B cell (primary cell): ENCODE data around the gene OR51B4. TPM values are rescaled to one million over a fixed set of nuclear protein-coding genes. Genes with fewer than 3 reads are reported as not detected.

Source experiments
- ATAC-seq: fragments of 200-7000 bp; cut with Tn5 transposase; one replicate; pipeline ENCODE4 v1.10.0; 2021; ENCODE audit warnings: low read depth, mild to moderate bottlenecking, moderate number of reproducible peaks, moderate library complexity
- CTCF ChIA-PET: fragments of 350-600 bp; sonication (Branson Sonifier 250); formaldehyde crosslinking; loops from one replicate; lab custom pipeline; 2021; ENCODE audit warnings: antibody characterized with exemption, inconsistent platforms; lab: Charles Lee
- POLR2A ChIA-PET: fragments of 350-600 bp; sonication (Branson Sonifier 250); formaldehyde crosslinking; loops from one replicate; lab custom pipeline; 2021; ENCODE audit warnings: antibody characterized with exemption; lab: Charles Lee
- DNase-seq: peaks from one replicate; pipeline ENCODE4 v3.0.0; 2013
- H2AFZ ChIP-seq: 2 replicates; pipeline ENCODE4 v1.6.1; 2012; ENCODE audit warnings: mild to moderate bottlenecking, low read depth, low read length; ENCODE audit not compliant: insufficient read depth, poor library complexity, severe bottlenecking
- H3K27ac ChIP-seq, 2 donors: 1 replicate in 1 of 2; 2 replicates in 1 of 2; pipeline ENCODE4 v1.5.1; 2012 to 2013; ENCODE audit warnings: low read length in 2 of 2, mild to moderate bottlenecking in 2 of 2, moderate library complexity in 1 of 2
- H3K27me3 ChIP-seq, 4 experiments: fragments of 200-600 bp in 1 of 4; sonication (generic) in 1 of 4; replicated peaks in 1 of 4; 1 replicate in 2 of 4; 2 replicates in 2 of 4; pipeline versions ENCODE4 v1.6.1 to v1.7.0; 2013 to 2016; ENCODE audit warnings: low read length in 3 of 4, mild to moderate bottlenecking in 2 of 4, mixed read lengths in 1 of 4, moderate library complexity in 1 of 4; ENCODE audit not compliant: insufficient read depth in 4 of 4, control insufficient read depth in 3 of 4; ENCODE audit errors: control extremely low read depth in 1 of 4
- H3K36me3 ChIP-seq, 2 experiments: replicated peaks in 1 of 2; 1 replicate in 1 of 2; 2 replicates in 1 of 2; pipeline versions ENCODE4 v1.6.1 to v1.7.1; 2013; ENCODE audit warnings: low read length in 1 of 2; ENCODE audit not compliant: insufficient read depth in 2 of 2, control insufficient read depth in 1 of 2; ENCODE audit errors: control extremely low read depth in 1 of 2, extremely low read depth in 1 of 2
- H3K4me1 ChIP-seq, 2 donors: fragments of 200-600 bp in 1 of 2; sonication (generic) in 1 of 2; 1 replicate in 1 of 2; 2 replicates in 1 of 2; pipeline versions ENCODE4 v1.5.1 to v1.6.1; 2013 to 2017; ENCODE audit warnings: low read length in 2 of 2; ENCODE audit not compliant: control insufficient read depth in 2 of 2, insufficient read depth in 2 of 2
- H3K4me2 ChIP-seq: replicated peaks from 2 replicates; pipeline ENCODE3; 2012; ENCODE audit warnings: mild to moderate bottlenecking, low read depth, low read length; ENCODE audit not compliant: poor library complexity, severe bottlenecking
- H3K4me3 ChIP-seq, 5 experiments: fragments of 200-600 bp in 1 of 5; sonication (generic) in 1 of 5; 1 replicate in 3 of 5; 2 replicates in 2 of 5; pipeline versions ENCODE4 v1.5.1 to v1.7.0; 2011 to 2016; ENCODE audit warnings: low read length in 4 of 5, mild to moderate bottlenecking in 4 of 5, low read depth in 2 of 5, control low read depth in 1 of 5, moderate library complexity in 1 of 5; ENCODE audit not compliant: insufficient read depth in 1 of 5; ENCODE audit errors: control extremely low read depth in 1 of 5, extremely low read depth in 1 of 5
- H3K79me2 ChIP-seq: fragments of 200-600 bp; sonication (generic); one replicate; pipeline ENCODE4 v1.6.0; 2016; ENCODE audit warnings: low read length; ENCODE audit not compliant: control insufficient read depth, insufficient read depth
- H3K9ac ChIP-seq: fragments of 200-600 bp; sonication (generic); 2 replicates; pipeline ENCODE4 v1.6.1; 2017; ENCODE audit warnings: mild to moderate bottlenecking, low read length, moderate library complexity
- H3K9me3 ChIP-seq, 3 donors: one replicate each; pipeline versions ENCODE4 v1.6.1 to v1.7.1; 2013; ENCODE audit warnings: low read length in 2 of 3; ENCODE audit not compliant: control insufficient read depth in 2 of 3, insufficient read depth in 1 of 3; ENCODE audit errors: control extremely low read depth in 1 of 3
- H4K20me1 ChIP-seq: 2 replicates; pipeline ENCODE4 v1.6.0; 2012; ENCODE audit warnings: mild to moderate bottlenecking, low read length; ENCODE audit not compliant: insufficient read depth, control insufficient read depth, poor library complexity, severe bottlenecking
- H3K27ac Mint-ChIP-seq: one replicate; pipeline ENCODE4 v1.8.0; 2021; ENCODE audit warnings: mixed read lengths
- H3K27me3 Mint-ChIP-seq: one replicate; pipeline ENCODE4 v1.8.0; 2021; ENCODE audit warnings: mixed read lengths
- H3K4me1 Mint-ChIP-seq: one replicate; pipeline ENCODE4 v1.8.0; 2021; ENCODE audit warnings: mixed read lengths
- H3K4me3 Mint-ChIP-seq: one replicate; pipeline ENCODE4 v1.8.0; 2021; ENCODE audit warnings: mixed read lengths
- H3K9me3 Mint-ChIP-seq: one replicate; pipeline ENCODE4 v1.8.0; 2022; ENCODE audit warnings: mixed read lengths; ENCODE audit not compliant: insufficient read depth
- EZH2 ChIP-seq: IDR thresholded peaks from 2 replicates; pipeline ENCODE4 v1.6.1; 2012; ENCODE audit warnings: borderline replicate concordance, low read depth, mild to moderate bottlenecking, moderate library complexity, low read length; ENCODE audit not compliant: insufficient read depth, poor library complexity, severe bottlenecking
- WGBS: methylation state at CpG from one replicate; pipeline ENCODE4 v1.1.5; 2013; ENCODE audit warnings: missing lambda C conversion rate; ENCODE audit not compliant: insufficient coverage; 5-methylcytosine and 5-hydroxymethylcytosine counted together
- intact Hi-C: fragments of 100-400 bp; cut with micrococcal nuclease; formaldehyde crosslinking; loops from one replicate; pipeline ENCODE4 v1.10.0; 2022
- polyA plus RNA-seq: library from polyadenylated mRNA; depleted of rRNA; stranded (reverse); fragments of >200 nt; gene quantifications from 2 replicates; pipeline ENCODE4 v1.2.3, GENCODE V29; 2012
- total RNA-seq, 2 donors: library from RNA; stranded (reverse); fragments of 120-200 nt in 1 of 2; gene quantifications; 1 replicate in 1 of 2; 2 replicates in 1 of 2; pipeline versions ENCODE4 v1.2.3 to v1.2.4, GENCODE V29; 2013 to 2022
- TF ChIP-seq, protein P1 (sequence below): fragments of 200-600 bp; IDR thresholded peaks from one replicate; pipeline ENCODE4 v1.8.0; 2022; ENCODE audit warnings: antibody characterized with exemption, mild to moderate bottlenecking

Gene OR51B4
- total and polyA plus RNA-seq, 2 donors (not counting 1 experiment from before 2014, with no cell fraction given), result 0.21 TPM; not detected in 1

DNA sequence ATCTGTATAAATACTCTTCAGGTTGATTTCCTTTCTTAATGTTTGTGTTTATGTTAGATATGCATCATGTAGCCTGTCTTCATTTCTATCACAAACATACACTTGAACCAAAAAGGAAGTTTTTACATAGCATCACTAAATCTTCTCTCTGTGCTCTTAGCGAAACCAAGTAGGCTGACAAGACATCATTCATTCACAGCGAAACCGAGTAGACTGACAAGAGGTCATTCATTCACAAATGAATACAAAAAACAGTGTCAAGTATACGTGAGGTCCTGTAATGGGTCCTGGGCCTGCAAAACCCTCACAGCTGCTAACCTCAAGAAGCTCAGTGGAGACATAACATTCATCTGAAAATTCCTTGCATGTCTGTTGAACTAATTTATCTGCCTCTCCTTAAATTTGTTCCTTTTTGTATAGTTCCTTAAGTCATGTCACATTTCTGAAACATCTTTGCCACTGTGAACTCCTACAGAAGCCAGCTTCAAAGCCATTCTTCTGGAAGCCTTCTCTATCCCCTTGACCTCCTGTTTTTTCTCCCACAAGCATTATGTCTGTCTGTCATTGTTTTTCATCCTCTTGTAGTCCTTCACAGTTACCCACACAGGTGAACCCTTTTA lies 22.2 kb downstream of the OR51B4 start:
- Mint-ChIP-seq H3K9me3 (no peaks in the 10 kb centered on the region), H3K27me3 (peaks cover 3% of the 10 kb centered on the region), H3K4me3 (no peak overlapping the region), H3K27ac (no peak overlapping the region), H3K4me1 (no peaks in the 10 kb centered on the region)
- intact Hi-C loops, result no loop called here
- H3K4me3 ChIP-seq, result no peak overlapping the region
- H3K4me1 ChIP-seq, result no peaks in the 10 kb centered on the region
- no peak for TF ChIP-seq EZH2
- TF ChIP-seq, protein P1, sequence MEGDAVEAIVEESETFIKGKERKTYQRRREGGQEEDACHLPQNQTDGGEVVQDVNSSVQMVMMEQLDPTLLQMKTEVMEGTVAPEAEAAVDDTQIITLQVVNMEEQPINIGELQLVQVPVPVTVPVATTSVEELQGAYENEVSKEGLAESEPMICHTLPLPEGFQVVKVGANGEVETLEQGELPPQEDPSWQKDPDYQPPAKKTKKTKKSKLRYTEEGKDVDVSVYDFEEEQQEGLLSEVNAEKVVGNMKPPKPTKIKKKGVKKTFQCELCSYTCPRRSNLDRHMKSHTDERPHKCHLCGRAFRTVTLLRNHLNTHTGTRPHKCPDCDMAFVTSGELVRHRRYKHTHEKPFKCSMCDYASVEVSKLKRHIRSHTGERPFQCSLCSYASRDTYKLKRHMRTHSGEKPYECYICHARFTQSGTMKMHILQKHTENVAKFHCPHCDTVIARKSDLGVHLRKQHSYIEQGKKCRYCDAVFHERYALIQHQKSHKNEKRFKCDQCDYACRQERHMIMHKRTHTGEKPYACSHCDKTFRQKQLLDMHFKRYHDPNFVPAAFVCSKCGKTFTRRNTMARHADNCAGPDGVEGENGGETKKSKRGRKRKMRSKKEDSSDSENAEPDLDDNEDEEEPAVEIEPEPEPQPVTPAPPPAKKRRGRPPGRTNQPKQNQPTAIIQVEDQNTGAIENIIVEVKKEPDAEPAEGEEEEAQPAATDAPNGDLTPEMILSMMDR, result no peak
- DNase-seq (no peak), ATAC-seq (no peak)
- ChIA-PET POLR2A (no interaction called here), CTCF (no interaction called here)
- no peak overlapping the region for H3K9ac ChIP-seq
- no peaks in the 10 kb centered on the region for H3K9me3 ChIP-seq
- no peak overlapping the region for H3K4me2 ChIP-seq
- 86% methylated on average over 4 of the region's 4 CpGs for WGBS
- no peaks in the 10 kb centered on the region for H4K20me1 ChIP-seq
- no peaks in the 10 kb centered on the region for H3K27me3 ChIP-seq
- no peak overlapping the region for H3K27ac ChIP-seq
- no peaks in the 10 kb centered on the region for H3K79me2 ChIP-seq
- no peaks in the 10 kb centered on the region for H3K36me3 ChIP-seq
- no peak overlapping the region for H2AFZ ChIP-seq

- TF ChIP-seq EZH2, result no peak
- TF ChIP-seq, protein P1, result no peak
- POLR2A ChIA-PET, result no interaction called here
- Mint-ChIP-seq H3K4me1 (no peaks in the 10 kb centered on the region), H3K27me3 (no peaks in the 10 kb centered on the region), H3K9me3 (no peaks in the 10 kb centered on the region), H3K4me3 (no peak overlapping the region), H3K27ac (no peak overlapping the region)
- Histone ChIP-seq H3K9me3 (no peaks in the 10 kb centered on the region), H3K4me3 (no peak overlapping the region), H3K27me3 (peaks cover 0 to 2% (median 0%) of the 10 kb centered on the region in 4 experiments), H3K27ac (no peak overlapping the region), H3K4me2 (no peak overlapping the region), H3K4me1 (no peaks in the 10 kb centered on the region), H3K79me2 (no peaks in the 10 kb centered on the region), H2AFZ (no peak overlapping the region), H3K36me3 (no peaks in the 10 kb centered on the region), H3K9ac (no peak overlapping the region), H4K20me1 (no peaks in the 10 kb centered on the region)
- intact Hi-C loops, result no loop called here
- ATAC-seq (no peak), DNase-seq (no peak)
- CTCF ChIA-PET, result no interaction called here
- 83% methylated on average over 1 of the region's 1 CpG for whole genome bisulfite sequencing
Observed at GRCh38 chr11:5277807-5278382, 23.9 kb downstream of the OR51B4 start.
